Measurements from ENCODE around the gene SRSF4.
"Not testable (repeated sequence)": the region's sequence is repeated elsewhere in the genome, so short reads cannot be mapped to it uniquely, and the experiment has no call there.

Gene SRSF4

DNA sequence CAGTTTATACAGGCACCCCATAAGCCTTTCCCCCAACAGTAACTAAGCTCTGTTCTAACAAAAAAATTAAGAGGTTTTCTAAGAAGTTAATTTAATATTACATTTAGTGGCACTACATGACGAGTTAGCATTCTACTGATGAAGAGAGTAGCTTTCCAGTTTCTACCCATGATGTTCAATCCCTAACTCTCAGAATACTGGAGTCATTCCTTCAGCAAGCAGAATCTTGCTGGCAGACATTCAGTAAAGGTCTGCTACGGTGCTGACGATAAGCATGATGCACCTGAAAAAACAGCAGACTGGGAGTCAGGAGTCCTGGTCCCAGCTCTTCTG lies 24.5 kb downstream of the SRSF4 start:
- CTCF ChIA-PET = no interaction called here

GRCh38 chr1:29156543-29157268 lies 25.0 kb downstream of the SRSF4 start:
- ChIA-PET CTCF (no interaction called here), POLR2A (interaction anchor here (0.6 to 1.9 kb wide), 5 partner anchors 10 to 63 kb away, joined by 3 to 12 read pairs (median 6); partner anchors contain the start of gene SRSF4)
- TF ChIP-seq ZNF384 (IDR thresholded peaks at IDR 0.05) (no peak), ELF4 (IDR thresholded peaks at IDR 0.05) (no peak), BHLHE40 (IDR thresholded peaks at IDR 0.05; ENCODE audit: borderline replicate concordance) (no peak), L3MBTL2 (conservative IDR thresholded peaks at IDR 0.05) (no peak), HDGF (IDR thresholded peaks at IDR 0.05; ENCODE audit: borderline replicate concordance) (no peak)
- TF ChIP-seq, protein P1, sequence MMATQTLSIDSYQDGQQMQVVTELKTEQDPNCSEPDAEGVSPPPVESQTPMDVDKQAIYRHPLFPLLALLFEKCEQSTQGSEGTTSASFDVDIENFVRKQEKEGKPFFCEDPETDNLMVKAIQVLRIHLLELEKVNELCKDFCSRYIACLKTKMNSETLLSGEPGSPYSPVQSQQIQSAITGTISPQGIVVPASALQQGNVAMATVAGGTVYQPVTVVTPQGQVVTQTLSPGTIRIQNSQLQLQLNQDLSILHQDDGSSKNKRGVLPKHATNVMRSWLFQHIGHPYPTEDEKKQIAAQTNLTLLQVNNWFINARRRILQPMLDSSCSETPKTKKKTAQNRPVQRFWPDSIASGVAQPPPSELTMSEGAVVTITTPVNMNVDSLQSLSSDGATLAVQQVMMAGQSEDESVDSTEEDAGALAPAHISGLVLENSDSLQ (IDR thresholded peaks at IDR 0.05) = no peak
- DNase-seq (ENCODE audit: extremely low spot score) = peak; percentile 61

More for the DNA sequence above, 24.5 kb downstream of the SRSF4 start:
- DNase-seq (ENCODE audit: extremely low spot score) = no peak
- TF ChIP-seq SP1 (IDR thresholded peaks at IDR 0.05) (no peak), FOXM1 (IDR thresholded peaks at IDR 0.05; ENCODE audit: borderline replicate concordance) (no peak), ARNT (IDR thresholded peaks at IDR 0.05) (no peak), SUZ12 (IDR thresholded peaks at IDR 0.05) (no peak), TARDBP (IDR thresholded peaks at IDR 0.05) (no peak), FOXA1 (IDR thresholded peaks at IDR 0.05) (no peak), HDGF (IDR thresholded peaks at IDR 0.05; ENCODE audit: borderline replicate concordance) (no peak), BHLHE40 (IDR thresholded peaks at IDR 0.05; ENCODE audit: borderline replicate concordance) (no peak)
- POLR2A ChIA-PET = interaction anchor here (0.6 to 1.9 kb wide), 5 partner anchors 9 to 63 kb away, joined by 3 to 12 read pairs (median 6); partner anchors contain the start of gene SRSF4

GRCh38 chr1:29152046-29152805 lies 29.5 kb downstream of the SRSF4 start:
- DNase-seq (ENCODE audit: extremely low spot score) = no peak
- CTCF ChIA-PET = no interaction called here
- POLR2A ChIA-PET = interaction anchor here (0.6 kb wide), 1 partner anchor 23 kb away, joined by 3 read pairs; no protein-coding TSS in a partner anchor

GRCh38 chr1:29150346-29150745 lies 31.4 kb downstream of the SRSF4 start:
- POLR2A ChIA-PET; DNase-seq (ENCODE audit: extremely low spot score); CTCF ChIA-PET: not testable (repeated sequence)

More at GRCh38 chr1:29152046-29152805, 29.5 kb downstream of the SRSF4 start:
- TF ChIP-seq SUZ12 (IDR thresholded peaks at IDR 0.05) (no peak), FOXA1 (IDR thresholded peaks at IDR 0.05) (no peak), L3MBTL2 (conservative IDR thresholded peaks at IDR 0.05) (no peak), ELF4 (IDR thresholded peaks at IDR 0.05) (no peak), HDGF (IDR thresholded peaks at IDR 0.05; ENCODE audit: borderline replicate concordance) (no peak), CTBP1 (IDR thresholded peaks at IDR 0.05; ENCODE audit: borderline replicate concordance) (no peak), NFRKB (IDR thresholded peaks at IDR 0.05) (no peak), FOXM1 (IDR thresholded peaks at IDR 0.05; ENCODE audit: borderline replicate concordance) (no peak)
- TF ChIP-seq, protein P1 (IDR thresholded peaks at IDR 0.05) = no peak

DNA sequence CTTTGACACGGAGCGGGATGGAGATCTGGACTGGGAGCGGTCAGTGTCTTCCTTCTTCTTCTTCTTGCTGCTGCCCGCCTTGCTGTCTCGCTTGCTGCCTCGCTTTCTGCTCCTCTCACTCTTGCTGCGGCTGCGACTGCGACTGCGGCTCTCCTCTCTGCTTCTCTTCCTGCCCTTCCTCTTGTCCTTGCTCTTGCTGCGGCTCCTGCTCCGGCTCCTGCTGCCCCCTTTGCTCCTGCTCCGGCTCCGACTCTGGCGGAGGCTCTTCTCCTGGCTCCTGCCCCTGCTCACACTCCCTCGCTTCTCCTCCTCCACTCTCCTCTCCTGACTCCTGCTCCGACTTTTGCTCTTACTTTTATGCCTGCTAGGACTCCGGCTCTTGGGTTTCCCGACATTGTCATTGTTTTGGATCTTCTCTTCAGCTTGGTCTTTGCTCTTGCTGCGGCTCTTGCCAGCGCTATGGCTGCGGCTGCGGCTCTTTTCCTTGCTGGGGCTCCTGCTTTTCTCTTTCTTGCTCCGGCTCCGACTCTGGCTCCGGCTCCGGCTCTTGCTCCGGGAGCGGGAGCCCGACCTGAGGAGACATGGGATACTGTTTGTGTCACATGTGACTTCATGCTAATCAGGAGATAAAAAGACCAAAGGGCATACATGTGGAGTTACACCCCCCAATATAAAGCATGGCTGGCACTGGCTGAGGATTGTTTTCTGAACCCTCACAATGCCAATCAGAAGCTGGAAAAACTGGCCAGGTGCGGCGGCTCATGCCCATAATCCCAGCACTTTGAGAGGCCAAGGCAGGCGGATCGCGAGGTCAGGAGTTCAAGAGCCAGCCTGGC lies 32.8 kb downstream of the SRSF4 start:
- DNase-seq (ENCODE audit: extremely low spot score) = no peak
- ChIA-PET CTCF (no interaction called here), POLR2A (no interaction called here)
- no peak for TF ChIP-seq NFRKB (IDR thresholded peaks at IDR 0.05)
- TF ChIP-seq FOXM1 (IDR thresholded peaks at IDR 0.05; ENCODE audit: borderline replicate concordance) = no peak
- TF ChIP-seq L3MBTL2 (conservative IDR thresholded peaks at IDR 0.05) = no peak
- TF ChIP-seq BHLHE40 (IDR thresholded peaks at IDR 0.05; ENCODE audit: borderline replicate concordance) = no peak
- TF ChIP-seq ZNF384 (IDR thresholded peaks at IDR 0.05) = no peak
- no peak for TF ChIP-seq CTBP1 (IDR thresholded peaks at IDR 0.05; ENCODE audit: borderline replicate concordance)
- no peak for TF ChIP-seq TARDBP (IDR thresholded peaks at IDR 0.05)
- TF ChIP-seq, protein P1 (IDR thresholded peaks at IDR 0.05) = no peak
- no peak for TF ChIP-seq FOXA1 (IDR thresholded peaks at IDR 0.05)
- no peak for TF ChIP-seq SUZ12 (IDR thresholded peaks at IDR 0.05)
- no peak for TF ChIP-seq FOXK2 (IDR thresholded peaks at IDR 0.05)
- no peak for TF ChIP-seq LEF1 (IDR thresholded peaks at IDR 0.05; ENCODE audit: borderline replicate concordance)
- TF ChIP-seq HDGF (IDR thresholded peaks at IDR 0.05; ENCODE audit: borderline replicate concordance) = no peak
- TF ChIP-seq ARNT (IDR thresholded peaks at IDR 0.05) = no peak
- no peak for TF ChIP-seq ELF4 (IDR thresholded peaks at IDR 0.05)
- no peak for TF ChIP-seq SP1 (IDR thresholded peaks at IDR 0.05)
